Liver (tissue), 9 donors: ENCODE measurements around the gene BCAR3. TPM values are rescaled to one million over a fixed set of nuclear protein-coding genes. Genes with fewer than 3 reads are reported as not detected.

ENCODE experiments used
- DNase-seq: peaks from one replicate; pipeline ENCODE4 v3.0.0-alpha.2; 2017; ENCODE audit warnings: low spot score
- H3K27ac ChIP-seq, 2 donors: one replicate each; pipeline ENCODE4 v1.7.0; 2013; ENCODE audit warnings: inconsistent platforms in 2 of 2, low read length in 2 of 2, control low read depth in 1 of 2, low read depth in 1 of 2, mild to moderate bottlenecking in 1 of 2
- H3K27me3 ChIP-seq, 4 donors: one replicate each; pipeline versions ENCODE4 v1.6.1 to v1.7.0; 2013; ENCODE audit warnings: low read length in 3 of 4, inconsistent platforms in 1 of 4, mild to moderate bottlenecking in 1 of 4, moderate library complexity in 1 of 4; ENCODE audit not compliant: control insufficient read depth in 4 of 4, insufficient read depth in 4 of 4
- H3K36me3 ChIP-seq, 4 donors: one replicate each; pipeline versions ENCODE4 v1.6.1 to v1.7.0; 2013; ENCODE audit warnings: low read length in 3 of 4, mild to moderate bottlenecking in 3 of 4, low read depth in 1 of 4, moderate library complexity in 1 of 4; ENCODE audit not compliant: control insufficient read depth in 4 of 4, insufficient read depth in 3 of 4
- H3K4me1 ChIP-seq, 4 donors: one replicate each; pipeline versions ENCODE4 v1.6.1 to v1.7.0; 2013; ENCODE audit warnings: low read length in 3 of 4, mild to moderate bottlenecking in 3 of 4, moderate library complexity in 1 of 4; ENCODE audit not compliant: control insufficient read depth in 4 of 4, insufficient read depth in 4 of 4
- H3K4me3 ChIP-seq, 3 donors: one replicate each; pipeline versions ENCODE4 v1.6.1 to v1.7.0; 2013; ENCODE audit warnings: low read length in 3 of 3, control low read depth in 1 of 3, low read depth in 1 of 3, mild to moderate bottlenecking in 1 of 3
- H3K9ac ChIP-seq, 2 donors: one replicate each; pipeline ENCODE4 v1.7.0; 2013; ENCODE audit warnings: low read length in 2 of 2, mild to moderate bottlenecking in 2 of 2, moderate library complexity in 2 of 2, control low read depth in 1 of 2, low read depth in 1 of 2
- H3K9me3 ChIP-seq, 4 donors: one replicate each; pipeline versions ENCODE4 v1.6.1 to v1.7.0; 2013; ENCODE audit warnings: low read length in 3 of 4; ENCODE audit not compliant: control insufficient read depth in 4 of 4
- ATF3 ChIP-seq: IDR thresholded peaks from 2 replicates; pipeline ENCODE4 v1.6.1; 2016; ENCODE audit warnings: antibody characterized with exemption
- CTCF ChIP-seq: fragments of 150-350 bp; IDR thresholded peaks from 2 replicates; pipeline ENCODE4 v1.5.1; 2017; ENCODE audit warnings: improper control_type of control experiment, low read depth, low read length; ENCODE audit not compliant: missing input control
- EGR1 ChIP-seq, 2 donors: IDR thresholded peaks; 2 replicates each; pipeline ENCODE4 v1.6.1; 2016 to 2018; ENCODE audit warnings: antibody characterized with exemption in 2 of 2, low read depth in 2 of 2
- FOXA1 ChIP-seq: IDR thresholded peaks from 2 replicates; pipeline ENCODE4 v1.6.1; 2016; ENCODE audit warnings: antibody characterized with exemption
- FOXA2 ChIP-seq: IDR thresholded peaks from 2 replicates; pipeline ENCODE4 v1.6.1; 2016; ENCODE audit warnings: antibody characterized with exemption
- GABPA ChIP-seq, 2 donors: IDR thresholded peaks in 1 of 2; conservative IDR thresholded peaks in 1 of 2; 2 replicates each; pipeline ENCODE4 v1.6.1; 2016; ENCODE audit warnings: antibody characterized with exemption in 2 of 2, mild to moderate bottlenecking in 1 of 2, moderate library complexity in 1 of 2
- HNF4A ChIP-seq, 2 donors: conservative IDR thresholded peaks; 2 replicates each; pipeline ENCODE4 v1.6.1; 2016; ENCODE audit warnings: antibody characterized with exemption in 2 of 2, mild to moderate bottlenecking in 2 of 2
- HNF4G ChIP-seq: IDR thresholded peaks from 2 replicates; pipeline ENCODE4 v1.6.1; 2016; ENCODE audit warnings: antibody characterized with exemption
- JUND ChIP-seq, 2 donors: IDR thresholded peaks; 2 replicates each; pipeline ENCODE4 v1.6.1; 2016; ENCODE audit warnings: antibody characterized with exemption in 2 of 2
- NR2F2 ChIP-seq: IDR thresholded peaks from 2 replicates; pipeline ENCODE4 v1.6.1; 2016; ENCODE audit warnings: antibody characterized with exemption
- RAD21 ChIP-seq, 2 donors: IDR thresholded peaks; 2 replicates each; pipeline ENCODE4 v1.6.1; 2016; ENCODE audit warnings: antibody characterized with exemption in 2 of 2, mild to moderate bottlenecking in 2 of 2
- RXRA ChIP-seq, 2 donors: IDR thresholded peaks; 2 replicates each; pipeline ENCODE4 v1.6.1; 2017 to 2018; ENCODE audit warnings: antibody characterized with exemption in 2 of 2, mild to moderate bottlenecking in 1 of 2
- SP1 ChIP-seq: IDR thresholded peaks from 2 replicates; pipeline ENCODE4 v1.6.1; 2018; ENCODE audit warnings: antibody characterized with exemption, mild to moderate bottlenecking
- TAF1 ChIP-seq: conservative IDR thresholded peaks from 2 replicates; pipeline ENCODE4 v1.6.1; 2016; ENCODE audit warnings: antibody characterized with exemption, mild to moderate bottlenecking
- YY1 ChIP-seq: IDR thresholded peaks from 2 replicates; pipeline ENCODE4 v1.6.1; 2016; ENCODE audit warnings: antibody characterized with exemption, mild to moderate bottlenecking
- WGBS: extraction: QIAGEN DNeasy Blood & Tissue Kit; methylation state at CpG from one replicate; pipeline ENCODE4 v1.1.7; 2013; 5-methylcytosine and 5-hydroxymethylcytosine counted together
- polyA plus RNA-seq, 2 donors: library from polyadenylated mRNA; stranded (reverse) in 1 of 2; unstranded in 1 of 2; fragments of 200-250 nt in 1 of 2; fragments of >200 nt in 1 of 2; fragmentation: Nextera tagmentation in 1 of 2; extraction: Ambion mirVana in 1 of 2; gene quantifications; one replicate each; pipeline versions ENCODE4 v1.2.1 to v1.2.3, GENCODE V29; 2013 to 2015
- total RNA-seq, 2 donors: library from RNA; depleted of rRNA; stranded (reverse); fragments of >200 nt; gene quantifications; one replicate each; pipeline ENCODE4 v1.2.3, GENCODE V29; 2014
- TF ChIP-seq, protein P1 (sequence below): IDR thresholded peaks from 2 replicates; pipeline ENCODE4 v1.6.1; 2016; ENCODE audit warnings: antibody characterized with exemption
- TF ChIP-seq, protein P2 (sequence below): IDR thresholded peaks from 2 replicates; pipeline ENCODE4 v1.6.1; 2016; ENCODE audit warnings: antibody characterized with exemption, mild to moderate bottlenecking
- TF ChIP-seq, protein P3 (sequence below): IDR thresholded peaks from 2 replicates; pipeline ENCODE4 v1.6.1; 2016; ENCODE audit warnings: antibody characterized with exemption
- donor health status: healthy.
- donor health status: healthy.
- donor health status: healthy.
- donor health status: healthy.
- donor health status: healthy.

Gene BCAR3
- total and polyA plus RNA-seq, 4 donors = 2.8 to 10.3 (median 7.7) TPM

GRCh38 chr1:93542398-93542797 is 139.2 kb downstream of the BCAR3 start:
- DNase-seq = no peak
- H3K4me1 ChIP-seq = no peaks in the 10 kb centered on the region
- H3K36me3 ChIP-seq = peaks cover 0 to 3% (median under 1%) of the 10 kb centered on the region in 4 donors
- 96% methylated on average over 1 of the region's 1 CpG for WGBS
- TF ChIP-seq EGR1 (IDR thresholded peaks at IDR 0.05; ENCODE audit: low read depth in 2 of 2) = no peak
- no peaks in the 10 kb centered on the region for H3K9me3 ChIP-seq
- no peak overlapping the region for H3K9ac ChIP-seq
- no peaks in the 10 kb centered on the region for H3K27me3 ChIP-seq
- H3K4me3 ChIP-seq = no peak overlapping the region
- H3K27ac ChIP-seq = no peak overlapping the region

DNA sequence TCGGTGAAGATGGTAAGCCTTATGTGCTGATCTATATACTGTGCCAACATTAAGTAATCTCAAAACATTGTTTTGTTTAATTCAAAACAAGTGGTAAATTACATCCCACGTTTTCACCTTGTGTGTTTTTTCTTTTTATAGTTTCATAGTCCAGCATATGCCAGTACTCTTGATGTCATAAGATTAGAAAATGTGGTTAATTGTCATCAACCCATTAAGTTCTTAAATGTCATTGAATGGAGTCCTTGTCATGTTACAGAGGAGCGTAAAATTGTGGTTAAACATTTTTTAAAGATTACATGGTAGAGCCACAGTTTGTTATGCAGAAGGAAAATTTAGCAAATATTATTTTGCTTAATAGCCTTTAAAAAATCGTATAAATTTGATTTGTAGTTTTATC is 140.6 kb downstream of the BCAR3 start:
- Histone ChIP-seq H3K4me3 (no peak overlapping the region), H3K4me1 (no peaks in the 10 kb centered on the region), H3K9me3 (no peaks in the 10 kb centered on the region), H3K27ac (no peak overlapping the region), H3K27me3 (no peaks in the 10 kb centered on the region), H3K9ac (no peak overlapping the region), H3K36me3 (peaks cover 0 to 4% (median 0%) of the 10 kb centered on the region in 4 donors)
- no peak for DNase-seq
- 86% methylated on average over 4 of the region's 4 CpGs for WGBS
- no peak for TF ChIP-seq RXRA (IDR thresholded peaks at IDR 0.05)
- no peak for TF ChIP-seq ATF3
- TF ChIP-seq HNF4G = no peak
- TF ChIP-seq TAF1 = no peak
- no peak for TF ChIP-seq FOXA1
- no peak for TF ChIP-seq EGR1 (IDR thresholded peaks at IDR 0.05; ENCODE audit: low read depth in 2 of 2)
- no peak for TF ChIP-seq CTCF
- no peak for TF ChIP-seq JUND (IDR thresholded peaks at IDR 0.05)
- TF ChIP-seq GABPA (IDR thresholded peaks at IDR 0.05 in 1 of 2, conservative IDR thresholded peaks at IDR 0.05 in 1 of 2) = no peak
- TF ChIP-seq SP1 = no peak
- no peak for TF ChIP-seq HNF4A (conservative IDR thresholded peaks at IDR 0.05)
- TF ChIP-seq, protein P1, sequence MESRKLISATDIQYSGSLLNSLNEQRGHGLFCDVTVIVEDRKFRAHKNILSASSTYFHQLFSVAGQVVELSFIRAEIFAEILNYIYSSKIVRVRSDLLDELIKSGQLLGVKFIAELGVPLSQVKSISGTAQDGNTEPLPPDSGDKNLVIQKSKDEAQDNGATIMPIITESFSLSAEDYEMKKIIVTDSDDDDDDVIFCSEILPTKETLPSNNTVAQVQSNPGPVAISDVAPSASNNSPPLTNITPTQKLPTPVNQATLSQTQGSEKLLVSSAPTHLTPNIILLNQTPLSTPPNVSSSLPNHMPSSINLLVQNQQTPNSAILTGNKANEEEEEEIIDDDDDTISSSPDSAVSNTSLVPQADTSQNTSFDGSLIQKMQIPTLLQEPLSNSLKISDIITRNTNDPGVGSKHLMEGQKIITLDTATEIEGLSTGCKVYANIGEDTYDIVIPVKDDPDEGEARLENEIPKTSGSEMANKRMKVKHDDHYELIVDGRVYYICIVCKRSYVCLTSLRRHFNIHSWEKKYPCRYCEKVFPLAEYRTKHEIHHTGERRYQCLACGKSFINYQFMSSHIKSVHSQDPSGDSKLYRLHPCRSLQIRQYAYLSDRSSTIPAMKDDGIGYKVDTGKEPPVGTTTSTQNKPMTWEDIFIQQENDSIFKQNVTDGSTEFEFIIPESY = no peak
- no peak for TF ChIP-seq NR2F2
- TF ChIP-seq FOXA2 = no peak
- TF ChIP-seq, protein P2, sequence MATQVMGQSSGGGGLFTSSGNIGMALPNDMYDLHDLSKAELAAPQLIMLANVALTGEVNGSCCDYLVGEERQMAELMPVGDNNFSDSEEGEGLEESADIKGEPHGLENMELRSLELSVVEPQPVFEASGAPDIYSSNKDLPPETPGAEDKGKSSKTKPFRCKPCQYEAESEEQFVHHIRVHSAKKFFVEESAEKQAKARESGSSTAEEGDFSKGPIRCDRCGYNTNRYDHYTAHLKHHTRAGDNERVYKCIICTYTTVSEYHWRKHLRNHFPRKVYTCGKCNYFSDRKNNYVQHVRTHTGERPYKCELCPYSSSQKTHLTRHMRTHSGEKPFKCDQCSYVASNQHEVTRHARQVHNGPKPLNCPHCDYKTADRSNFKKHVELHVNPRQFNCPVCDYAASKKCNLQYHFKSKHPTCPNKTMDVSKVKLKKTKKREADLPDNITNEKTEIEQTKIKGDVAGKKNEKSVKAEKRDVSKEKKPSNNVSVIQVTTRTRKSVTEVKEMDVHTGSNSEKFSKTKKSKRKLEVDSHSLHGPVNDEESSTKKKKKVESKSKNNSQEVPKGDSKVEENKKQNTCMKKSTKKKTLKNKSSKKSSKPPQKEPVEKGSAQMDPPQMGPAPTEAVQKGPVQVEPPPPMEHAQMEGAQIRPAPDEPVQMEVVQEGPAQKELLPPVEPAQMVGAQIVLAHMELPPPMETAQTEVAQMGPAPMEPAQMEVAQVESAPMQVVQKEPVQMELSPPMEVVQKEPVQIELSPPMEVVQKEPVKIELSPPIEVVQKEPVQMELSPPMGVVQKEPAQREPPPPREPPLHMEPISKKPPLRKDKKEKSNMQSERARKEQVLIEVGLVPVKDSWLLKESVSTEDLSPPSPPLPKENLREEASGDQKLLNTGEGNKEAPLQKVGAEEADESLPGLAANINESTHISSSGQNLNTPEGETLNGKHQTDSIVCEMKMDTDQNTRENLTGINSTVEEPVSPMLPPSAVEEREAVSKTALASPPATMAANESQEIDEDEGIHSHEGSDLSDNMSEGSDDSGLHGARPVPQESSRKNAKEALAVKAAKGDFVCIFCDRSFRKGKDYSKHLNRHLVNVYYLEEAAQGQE = no peak
- TF ChIP-seq RAD21 (IDR thresholded peaks at IDR 0.05) = no peak
- TF ChIP-seq, protein P3, sequence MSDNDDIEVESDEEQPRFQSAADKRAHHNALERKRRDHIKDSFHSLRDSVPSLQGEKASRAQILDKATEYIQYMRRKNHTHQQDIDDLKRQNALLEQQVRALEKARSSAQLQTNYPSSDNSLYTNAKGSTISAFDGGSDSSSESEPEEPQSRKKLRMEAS = no peak
- TF ChIP-seq YY1 = no peak
